HEK293 (cell line): ENCODE data around the gene HHIPL1.
A peak's percentile ranks its signal among the peaks of the same experiment; 100 is the strongest.

Experiments used
- CTCF ChIA-PET: fragments of 350-600 bp; formaldehyde crosslinking; extraction: SDS; loops from one replicate; lab custom pipeline; 2021; ENCODE audit warnings: antibody characterized with exemption; lab: Yijun Ruan, JAX
- POLR2A ChIA-PET: fragments of 300-600 bp; formaldehyde crosslinking; extraction: SDS; loops from one replicate; lab custom pipeline; 2020; ENCODE audit warnings: antibody characterized with exemption, inconsistent platforms; lab: Yijun Ruan, JAX
- H3K27ac ChIP-seq: fragments of 200-500 bp; sonication (Bioruptor generic); 2 replicates; pipeline ENCODE4 v1.5.1; 2014; ENCODE audit warnings: low read depth, low read length, control low read depth, inconsistent platforms; ENCODE audit errors: extremely low read depth
- H3K36me3 ChIP-seq, 2 experiments: fragments of 200-500 bp in 1 of 2; sonication (Bioruptor generic) in 1 of 2; 1 replicate in 1 of 2; 2 replicates in 1 of 2; pipeline ENCODE4 v1.5.1; 2014 to 2017; ENCODE audit warnings: inconsistent platforms in 2 of 2, low read length in 2 of 2; ENCODE audit not compliant: control insufficient read depth in 2 of 2, insufficient read depth in 1 of 2
- H3K4me1 ChIP-seq: fragments of 200-500 bp; sonication (Bioruptor generic); 2 replicates; pipeline ENCODE4 v1.5.1; 2014; ENCODE audit warnings: mild to moderate bottlenecking, low read length, inconsistent platforms; ENCODE audit not compliant: control insufficient read depth, insufficient read depth
- H3K4me3 ChIP-seq: 2 replicates; pipeline ENCODE4 v1.5.1; 2011; ENCODE audit warnings: low read depth, mild to moderate bottlenecking, control low read depth, low read length, moderate library complexity
- H3K9me3 ChIP-seq: fragments of 200-500 bp; sonication (Bioruptor generic); 2 replicates; pipeline ENCODE4 v1.5.1; 2014; ENCODE audit warnings: low read depth, low read length, inconsistent platforms; ENCODE audit not compliant: control insufficient read depth, insufficient read depth
- BCL11A ChIP-seq: fragments of 450-650 bp; formaldehyde crosslinking; IDR thresholded peaks from 2 replicates; pipeline ENCODE4 v1.5.1; 2016; ENCODE audit warnings: low read depth, missing biosample characterization, missing genetic modification characterization
- GLIS2 ChIP-seq: fragments of 450-650 bp; formaldehyde crosslinking; IDR thresholded peaks from 2 replicates; pipeline ENCODE4 v1.5.1; 2016; ENCODE audit warnings: missing biosample characterization, missing genetic modification characterization
- HIC1 ChIP-seq: fragments of 450-650 bp; formaldehyde crosslinking; IDR thresholded peaks from 2 replicates; pipeline ENCODE4 v1.5.1; 2016; ENCODE audit warnings: missing biosample characterization, missing genetic modification characterization
- HOXC10 ChIP-seq: sonication (generic); formaldehyde crosslinking; IDR thresholded peaks from 2 replicates; pipeline ENCODE4 v1.8.1; 2023; ENCODE audit warnings: mild to moderate bottlenecking, missing genetic modification reagents
- KLF8 ChIP-seq: fragments of 450-650 bp; formaldehyde crosslinking; IDR thresholded peaks from 2 replicates; pipeline ENCODE4 v1.5.1; 2016; ENCODE audit warnings: missing biosample characterization, missing genetic modification characterization
- MZF1 ChIP-seq: fragments of 450-650 bp; formaldehyde crosslinking; IDR thresholded peaks from 2 replicates; pipeline ENCODE4 v1.5.1; 2017; ENCODE audit warnings: missing biosample characterization, missing genetic modification characterization, borderline replicate concordance
- PBX3 ChIP-seq: sonication (generic); formaldehyde crosslinking; IDR thresholded peaks from 2 replicates; pipeline ENCODE4 v1.8.1; 2022; ENCODE audit warnings: mild to moderate bottlenecking, moderate library complexity, missing genetic modification reagents
- SALL2 ChIP-seq: fragments of 450-650 bp; formaldehyde crosslinking; IDR thresholded peaks from 2 replicates; pipeline ENCODE4 v1.5.0; 2017; ENCODE audit warnings: missing biosample characterization, mild to moderate bottlenecking, missing genetic modification characterization, borderline replicate concordance
- TRIM28 ChIP-seq: IDR thresholded peaks from 2 replicates; pipeline ENCODE4 v1.6.1; 2011; ENCODE audit warnings: low read length, control low read depth, borderline replicate concordance
- WT1 ChIP-seq: fragments of 450-650 bp; formaldehyde crosslinking; IDR thresholded peaks from 2 replicates; pipeline ENCODE4 v1.5.1; 2016; ENCODE audit warnings: missing biosample characterization, missing genetic modification characterization
- ZBTB10 ChIP-seq: fragments of 450-650 bp; formaldehyde crosslinking; IDR thresholded peaks from 2 replicates; pipeline ENCODE4 v1.5.1; 2016; ENCODE audit warnings: missing biosample characterization, missing genetic modification characterization
- ZEB2 ChIP-seq: fragments of 450-650 bp; formaldehyde crosslinking; IDR thresholded peaks from 2 replicates; pipeline ENCODE4 v1.5.1; 2016; ENCODE audit warnings: missing biosample characterization, missing genetic modification characterization
- ZFP3 ChIP-seq: fragments of 450-650 bp; formaldehyde crosslinking; IDR thresholded peaks from 2 replicates; pipeline ENCODE4 v1.5.1; 2016; ENCODE audit warnings: low read depth, missing biosample characterization, missing genetic modification characterization
- ZFP37 ChIP-seq: fragments of 450-650 bp; formaldehyde crosslinking; IDR thresholded peaks from 2 replicates; pipeline ENCODE4 v1.5.1; 2016; ENCODE audit warnings: missing biosample characterization, missing genetic modification characterization
- ZNF175 ChIP-seq: fragments of 450-650 bp; formaldehyde crosslinking; IDR thresholded peaks from 2 replicates; pipeline ENCODE4 v1.5.1; 2016; ENCODE audit warnings: missing biosample characterization, missing genetic modification characterization
- ZNF248 ChIP-seq: fragments of 450-650 bp; formaldehyde crosslinking; IDR thresholded peaks from 2 replicates; pipeline ENCODE4 v1.5.1; 2017; ENCODE audit warnings: missing biosample characterization, missing genetic modification characterization
- ZNF341 ChIP-seq: fragments of 450-650 bp; formaldehyde crosslinking; IDR thresholded peaks from 2 replicates; pipeline ENCODE4; 2016; ENCODE audit warnings: low read depth, missing biosample characterization, missing genetic modification characterization
- ZNF391 ChIP-seq: fragments of 450-650 bp; formaldehyde crosslinking; IDR thresholded peaks from 2 replicates; pipeline ENCODE4 v1.5.1; 2016; ENCODE audit warnings: low read depth, missing biosample characterization, missing genetic modification characterization, borderline replicate concordance
- ZNF600 ChIP-seq: fragments of 450-650 bp; formaldehyde crosslinking; IDR thresholded peaks from 2 replicates; pipeline ENCODE4 v1.5.1; 2016; ENCODE audit warnings: missing biosample characterization, missing genetic modification characterization
- ZNF704 ChIP-seq: fragments of 450-650 bp; formaldehyde crosslinking; IDR thresholded peaks from 2 replicates; pipeline ENCODE4 v1.5.1; 2016; ENCODE audit warnings: missing biosample characterization, missing genetic modification characterization
- ZNF843 ChIP-seq: fragments of 450-650 bp; formaldehyde crosslinking; IDR thresholded peaks from 2 replicates; pipeline ENCODE4 v1.5.1; 2016; ENCODE audit warnings: missing biosample characterization, missing genetic modification characterization
- TF ChIP-seq, protein P1 (sequence below): fragments of 450-650 bp; formaldehyde crosslinking; IDR thresholded peaks from 2 replicates; pipeline ENCODE4 v1.5.1; 2017; ENCODE audit warnings: missing biosample characterization, missing genetic modification characterization

HHIPL1 gene

DNA sequence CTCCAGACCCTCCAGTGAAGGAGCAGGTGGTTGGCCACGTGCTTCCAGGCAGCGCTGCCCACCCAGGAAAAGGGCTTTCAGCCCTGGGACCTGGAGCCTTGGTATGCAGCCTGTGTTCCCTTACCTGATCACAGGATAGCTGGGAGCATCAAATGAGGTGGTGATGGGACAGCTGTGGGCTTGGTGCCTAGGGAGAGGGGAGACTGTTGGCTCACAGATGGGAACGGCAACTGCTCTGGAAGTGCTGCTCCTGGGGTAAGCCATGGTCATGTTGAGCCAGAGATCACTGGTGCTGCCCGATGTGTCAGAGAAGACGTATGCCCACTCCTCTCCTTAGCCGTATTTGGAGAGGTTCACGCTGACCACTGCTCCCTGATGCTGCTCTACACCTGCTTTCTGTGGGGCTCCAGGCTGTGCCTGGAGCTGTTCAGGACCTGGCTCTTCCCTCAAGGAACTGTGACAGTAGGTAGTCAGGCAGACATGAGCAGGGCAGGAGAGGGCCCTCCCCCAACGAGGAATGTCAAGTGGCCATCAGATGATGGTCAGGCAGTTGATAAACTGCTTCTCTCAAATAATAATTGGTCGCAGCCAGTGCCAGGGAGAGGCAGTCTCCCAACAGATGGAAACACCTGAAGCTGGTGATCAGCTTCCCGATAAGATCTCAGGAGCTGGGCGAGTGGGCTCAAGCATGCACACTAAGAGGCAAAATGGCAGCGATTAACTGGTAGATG is 36.3 kb downstream of the HHIPL1 start:
- H3K36me3 ChIP-seq: no peaks in the 10 kb centered on the region
- CTCF ChIA-PET: interaction anchor here (1.1 to 1.8 kb wide), 3 partner anchors 12 to 222 kb away, joined by 3 to 6 read pairs (median 4); no protein-coding TSS in a partner anchor
- no peaks in the 10 kb centered on the region for H3K4me1 ChIP-seq
- H3K4me3 ChIP-seq: no peak overlapping the region
- no peaks in the 10 kb centered on the region for H3K9me3 ChIP-seq
- no peak overlapping the region for H3K27ac ChIP-seq
- no peak for TF ChIP-seq WT1
- TF ChIP-seq TRIM28: no peak
- no peak for TF ChIP-seq ZNF704 (tag by site-specific recombination)
- POLR2A ChIA-PET: interaction anchor here (1.2 kb wide), 1 partner anchor 254 kb away, joined by 3 read pairs; no protein-coding TSS in a partner anchor

DNA sequence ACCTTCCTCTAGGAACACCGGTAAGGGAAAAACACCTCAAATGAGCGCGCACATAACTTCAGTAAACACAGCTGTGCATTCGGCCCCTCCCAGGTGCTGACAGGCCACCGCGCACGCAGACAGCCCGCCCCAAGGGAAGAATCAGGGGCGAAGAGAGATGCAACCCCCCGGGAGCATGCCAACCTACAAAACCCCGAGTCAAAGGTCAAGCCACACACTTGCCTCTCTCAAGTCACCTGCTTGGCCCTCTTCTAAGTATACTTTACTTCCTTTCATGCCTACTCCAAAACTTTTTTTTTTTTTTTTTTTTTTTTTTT is 36.9 kb downstream of the HHIPL1 start:
- no peak overlapping the region for H3K27ac ChIP-seq
- POLR2A ChIA-PET: interaction anchor here (1.2 kb wide), 1 partner anchor 255 kb away, joined by 3 read pairs; no protein-coding TSS in a partner anchor

GRCh38 chr14:99682809-99683618 is 38.1 kb downstream of the HHIPL1 start:
- ChIA-PET CTCF (interaction anchor here (0.6 to 2.4 kb wide), 14 partner anchors 14 to 426 kb away, joined by 3 to 12 read pairs (median 4); no protein-coding TSS in a partner anchor), POLR2A (interaction anchor here (1.2 kb wide), 1 partner anchor 214 kb away, joined by 5 read pairs; no protein-coding TSS in a partner anchor)
- peak overlapping the region; percentile 54; the same call in 1 of the 2 replicates for H3K27ac ChIP-seq
- no peaks in the 10 kb centered on the region for H3K4me1 ChIP-seq
- H3K36me3 ChIP-seq: no peaks in the 10 kb centered on the region
- peak overlapping the region; percentile 58 for H3K4me3 ChIP-seq
- H3K9me3 ChIP-seq: no peaks in the 10 kb centered on the region
- 0 out of 2 replicates have a peak, but pooled peaks have one; percentile 51 for TF ChIP-seq ZNF391
- TF ChIP-seq ZNF248 (tag by site-specific recombination): no peak
- TF ChIP-seq HIC1 (tag by site-specific recombination): peak; percentile 79
- TF ChIP-seq ZBTB10 (tag by site-specific recombination): peak; percentile 77
- peak; percentile 75 for TF ChIP-seq GLIS2 (tag by site-specific recombination)
- peak; percentile 81 for TF ChIP-seq BCL11A (tag by site-specific recombination)
- peak; percentile 65 for TF ChIP-seq KLF8 (tag by site-specific recombination)
- TF ChIP-seq ZNF600 (tag by site-specific recombination): peak; percentile 66
- peak; percentile 63; the same call in 1 of the 2 replicates for TF ChIP-seq ZNF341
- no peak for TF ChIP-seq ZNF175 (tag by site-specific recombination)
- TF ChIP-seq PBX3 (CRISPR knock-in tag): 0 out of 2 replicates have a peak, but pooled peaks have one; percentile 27
- TF ChIP-seq, protein P1, sequence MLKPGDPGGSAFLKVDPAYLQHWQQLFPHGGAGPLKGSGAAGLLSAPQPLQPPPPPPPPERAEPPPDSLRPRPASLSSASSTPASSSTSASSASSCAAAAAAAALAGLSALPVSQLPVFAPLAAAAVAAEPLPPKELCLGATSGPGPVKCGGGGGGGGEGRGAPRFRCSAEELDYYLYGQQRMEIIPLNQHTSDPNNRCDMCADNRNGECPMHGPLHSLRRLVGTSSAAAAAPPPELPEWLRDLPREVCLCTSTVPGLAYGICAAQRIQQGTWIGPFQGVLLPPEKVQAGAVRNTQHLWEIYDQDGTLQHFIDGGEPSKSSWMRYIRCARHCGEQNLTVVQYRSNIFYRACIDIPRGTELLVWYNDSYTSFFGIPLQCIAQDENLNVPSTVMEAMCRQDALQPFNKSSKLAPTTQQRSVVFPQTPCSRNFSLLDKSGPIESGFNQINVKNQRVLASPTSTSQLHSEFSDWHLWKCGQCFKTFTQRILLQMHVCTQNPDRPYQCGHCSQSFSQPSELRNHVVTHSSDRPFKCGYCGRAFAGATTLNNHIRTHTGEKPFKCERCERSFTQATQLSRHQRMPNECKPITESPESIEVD (tag by site-specific recombination): no peak
- TF ChIP-seq ZFP37 (tag by site-specific recombination): peak; percentile 69; the same call in 1 of the 2 replicates
- peak; percentile 87 for TF ChIP-seq ZEB2 (tag by site-specific recombination)

More for the DNA sequence above, 36.9 kb downstream of the HHIPL1 start:
- Histone ChIP-seq H3K36me3 (no peaks in the 10 kb centered on the region), H3K9me3 (no peaks in the 10 kb centered on the region), H3K4me1 (no peaks in the 10 kb centered on the region), H3K4me3 (no peak overlapping the region)
- CTCF ChIA-PET: interaction anchor here (1.1 to 1.4 kb wide), 2 partner anchors 74 to 221 kb away, joined by 3 to 4 read pairs; no protein-coding TSS in a partner anchor
- TF ChIP-seq ZNF600 (tag by site-specific recombination) (no peak), ZNF843 (tag by site-specific recombination) (no peak), ZFP3 (tag by site-specific recombination) (no peak), SALL2 (tag by site-specific recombination) (no peak), HOXC10 (CRISPR knock-in tag) (no peak), MZF1 (tag by site-specific recombination) (no peak)
